Measurements from ENCODE around the gene GRB10.
"Not testable (repeated sequence)": the region's sequence is repeated elsewhere in the genome, so short reads cannot be mapped to it uniquely, and the experiment has no call there.

GRB10 gene

DNA sequence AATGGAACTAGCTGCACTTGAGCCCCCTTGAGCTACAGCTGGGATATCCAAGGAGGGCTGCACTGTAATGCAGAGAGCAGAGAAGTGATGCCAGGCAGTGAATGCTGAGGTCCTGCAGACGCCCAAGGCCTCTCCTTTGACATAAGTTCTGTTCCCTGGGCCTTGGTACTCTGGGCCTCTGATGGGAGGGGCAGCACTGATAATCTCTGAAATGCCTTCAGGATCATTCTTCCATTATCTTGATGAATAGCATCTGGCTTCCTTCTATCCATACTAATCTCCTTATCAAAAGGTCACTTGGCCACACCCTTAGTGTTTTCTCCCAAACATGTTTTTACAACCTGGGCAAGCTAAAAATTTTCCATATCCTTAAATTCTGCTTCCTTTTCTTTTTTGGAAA lies 6.9 kb downstream of the GRB10 start:
- no peak for DNase-seq

GRCh38 chr7:50775231-50775630 lies 7.5 kb downstream of the GRB10 start:
- DNase-seq: no peak

DNA sequence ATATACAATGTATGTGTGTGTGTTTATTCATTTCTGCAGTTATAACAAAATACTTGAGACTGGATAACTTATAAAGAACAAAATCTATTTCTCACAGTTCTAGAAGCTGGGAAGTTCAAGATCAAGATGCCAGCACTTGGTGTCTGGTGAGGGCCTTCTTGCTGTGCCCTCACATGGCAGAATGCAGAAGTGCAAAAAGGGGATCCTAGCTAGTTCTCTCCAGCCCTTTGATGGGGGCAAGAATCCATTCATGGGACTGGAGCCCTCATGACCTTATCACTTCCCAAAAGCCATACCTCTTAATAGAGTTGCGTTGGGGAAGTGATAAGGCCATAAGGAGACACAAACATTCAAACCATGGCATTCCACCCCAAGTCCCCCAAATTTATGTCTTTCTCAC lies 8.4 kb downstream of the GRB10 start:
- no peak for DNase-seq

- not testable (repeated sequence) for DNase-seq
Observed at GRCh38 chr7:50773071-50773470, 9.6 kb downstream of the GRB10 start.

GRCh38 chr7:50771120-50772002 lies 11.3 kb downstream of the GRB10 start:
- DNase-seq: no peak

DNA sequence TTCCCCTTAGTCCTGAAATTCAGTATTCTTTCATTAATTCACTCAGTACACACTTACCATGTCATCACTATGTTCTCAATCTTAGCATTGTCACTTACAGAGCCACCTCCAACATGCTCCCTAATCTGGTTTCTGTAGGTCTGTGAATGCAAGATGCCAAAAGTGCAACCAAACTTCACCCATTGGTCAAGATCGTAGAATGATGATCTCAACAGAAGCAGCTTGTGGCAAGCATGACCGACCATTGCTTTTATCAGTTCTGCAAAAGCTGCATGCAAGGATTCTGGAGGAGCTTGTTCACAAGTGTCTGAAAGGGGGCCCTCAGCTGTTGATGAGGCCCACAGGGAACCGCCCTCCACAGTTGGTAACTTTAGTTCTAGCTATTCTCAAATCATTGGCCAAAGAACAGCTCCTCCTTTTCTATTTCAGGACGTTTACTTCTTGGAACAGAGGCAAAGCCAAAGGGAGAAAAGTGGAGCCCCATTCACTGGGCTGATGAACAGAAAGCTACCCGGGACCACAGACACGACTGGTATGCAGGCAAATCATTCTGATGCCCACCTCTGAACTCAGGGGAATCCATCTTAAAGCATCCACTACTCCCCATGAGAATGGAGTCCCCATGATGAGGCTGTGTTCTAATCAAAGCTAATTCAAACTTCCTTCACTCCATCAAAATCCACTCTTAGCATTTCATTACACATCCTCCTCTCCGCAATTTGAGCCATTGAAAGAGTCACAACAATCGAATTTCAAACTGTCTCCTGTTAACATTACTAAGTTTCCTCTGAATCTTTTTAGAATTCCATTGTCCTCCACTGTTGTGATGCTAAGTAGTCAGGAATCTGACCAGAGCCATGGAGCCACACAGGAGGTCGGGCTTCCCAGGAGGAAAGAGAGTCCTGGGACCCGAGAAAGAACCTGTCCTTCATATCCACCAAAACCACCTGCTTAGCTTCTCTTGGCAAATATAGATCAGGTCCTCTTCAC lies 13.9 kb downstream of the GRB10 start:
- DNase-seq: no peak

DNA sequence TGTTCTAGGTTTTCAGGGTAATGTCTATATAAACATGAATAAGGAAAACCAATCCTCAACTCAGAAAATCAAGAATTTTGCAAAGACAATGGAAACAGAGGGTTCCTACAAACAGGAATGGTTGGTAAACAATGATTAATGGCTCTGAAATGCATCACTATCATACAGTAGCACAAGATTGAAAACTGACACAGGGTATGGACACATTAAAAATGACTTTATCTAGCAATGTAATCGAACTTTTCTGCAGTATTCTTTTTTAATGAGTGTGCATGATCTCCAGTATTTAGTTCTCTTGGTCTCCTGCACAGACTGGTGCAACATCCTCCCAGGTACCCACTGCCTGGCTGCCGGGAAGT lies 15.9 kb downstream of the GRB10 start:
- DNase-seq: no peak

DNA sequence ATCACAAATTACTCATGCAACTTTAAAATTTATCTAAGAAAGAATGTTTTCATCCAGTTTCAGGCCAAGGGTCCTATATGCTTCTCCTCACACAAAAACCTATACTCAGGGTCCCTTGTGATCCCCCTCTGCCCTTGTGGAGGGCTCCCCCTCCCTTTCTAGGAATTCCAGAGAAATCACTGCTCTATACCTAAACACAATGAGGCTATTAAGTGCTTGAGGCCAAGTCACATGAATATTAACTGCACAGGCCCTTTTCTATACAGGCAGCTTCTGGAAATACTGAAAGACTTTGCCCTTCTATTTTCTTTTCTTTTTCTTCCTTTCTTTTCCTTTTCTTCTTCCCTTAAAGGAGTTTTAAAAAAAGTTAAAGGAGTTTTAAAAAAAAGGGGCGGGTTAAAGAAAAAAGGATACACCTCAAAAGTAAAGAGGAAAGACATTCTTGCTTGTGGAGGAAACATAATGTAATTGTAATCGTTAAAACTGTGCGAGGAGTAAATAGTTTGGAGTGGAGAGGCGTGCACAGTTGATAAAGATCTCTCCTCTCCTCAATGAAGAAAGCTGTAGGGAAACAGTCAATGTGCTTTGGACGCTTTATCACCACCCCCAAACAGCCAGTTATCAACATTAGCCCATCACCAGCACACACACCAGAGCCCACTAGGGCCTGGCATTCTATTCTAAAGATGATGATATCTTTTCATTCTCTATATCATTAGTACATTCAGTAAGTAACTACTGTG lies 16.4 kb downstream of the GRB10 start:
- no peak for DNase-seq

- DNase-seq: no peak
Observed at GRCh38 chr7:50762337-50762736, 20.4 kb downstream of the GRB10 start.

DNA sequence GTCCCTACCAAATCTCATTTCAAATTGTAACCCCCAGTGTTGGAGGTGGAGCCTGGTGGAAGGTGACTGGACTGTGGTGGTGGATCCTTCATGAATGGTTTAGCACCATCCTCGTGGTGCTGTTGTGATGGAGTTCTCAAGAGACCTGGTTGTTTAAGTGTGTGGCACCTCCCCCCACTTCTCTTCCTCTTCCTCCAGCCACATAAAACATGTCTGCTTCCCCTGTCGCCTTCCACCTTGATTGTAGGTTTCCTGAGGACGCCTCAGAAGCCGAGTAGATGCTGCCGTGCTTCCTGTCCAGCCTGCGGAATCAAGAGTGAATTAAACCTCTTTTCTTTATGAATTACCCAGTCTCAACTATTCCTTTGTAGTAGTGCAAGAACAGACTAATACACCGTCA lies 21.0 kb downstream of the GRB10 start:
- DNase-seq: no peak

GRCh38 chr7:50757703-50758390 lies 24.8 kb downstream of the GRB10 start:
- DNase-seq: no peak

DNA sequence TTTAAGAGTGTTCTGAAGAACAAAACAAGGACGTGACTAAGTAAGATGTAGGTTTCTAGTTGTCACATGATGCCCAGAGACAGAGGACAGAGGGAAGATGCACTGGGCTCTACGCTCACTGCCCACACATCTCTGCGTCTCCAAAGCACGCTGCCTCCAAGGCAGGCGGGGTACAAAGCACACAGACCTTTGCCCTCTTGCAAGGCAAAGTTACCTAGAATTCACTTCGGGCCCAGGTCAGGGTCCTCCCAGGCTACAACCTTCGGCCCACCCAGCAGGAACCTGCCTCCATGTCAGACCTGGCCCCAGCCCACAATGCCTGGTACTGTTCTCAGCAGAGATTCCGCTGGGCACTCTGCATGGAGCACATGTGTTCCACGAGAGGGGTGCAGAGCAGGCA lies 26.5 kb downstream of the GRB10 start:
- no peak for DNase-seq

GRCh38 chr7:50754684-50755083 lies 28.0 kb downstream of the GRB10 start:
- DNase-seq: no peak

DNA sequence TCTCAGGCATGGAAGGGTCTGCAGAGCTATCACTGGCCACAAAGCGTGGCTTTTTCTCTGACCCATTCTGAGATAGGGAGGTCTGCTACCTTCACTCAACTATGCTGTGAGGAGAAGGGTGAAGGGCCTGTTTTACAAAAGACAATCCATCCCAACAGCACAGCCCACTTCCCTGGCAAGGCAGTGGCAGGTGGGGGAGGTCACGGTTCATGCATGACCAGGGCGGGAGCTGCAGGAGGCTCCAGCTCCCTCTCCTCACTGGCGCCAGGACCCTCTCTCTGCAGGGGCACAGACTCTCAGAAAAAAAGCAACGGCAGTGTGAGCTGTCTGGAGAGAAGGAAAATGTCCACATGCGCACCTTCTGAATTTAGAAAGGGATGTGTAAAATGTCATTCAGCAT lies 28.5 kb downstream of the GRB10 start:
- DNase-seq: no peak

- no peak for DNase-seq
Observed at GRCh38 chr7:50752422-50752821, 30.3 kb downstream of the GRB10 start.

DNA sequence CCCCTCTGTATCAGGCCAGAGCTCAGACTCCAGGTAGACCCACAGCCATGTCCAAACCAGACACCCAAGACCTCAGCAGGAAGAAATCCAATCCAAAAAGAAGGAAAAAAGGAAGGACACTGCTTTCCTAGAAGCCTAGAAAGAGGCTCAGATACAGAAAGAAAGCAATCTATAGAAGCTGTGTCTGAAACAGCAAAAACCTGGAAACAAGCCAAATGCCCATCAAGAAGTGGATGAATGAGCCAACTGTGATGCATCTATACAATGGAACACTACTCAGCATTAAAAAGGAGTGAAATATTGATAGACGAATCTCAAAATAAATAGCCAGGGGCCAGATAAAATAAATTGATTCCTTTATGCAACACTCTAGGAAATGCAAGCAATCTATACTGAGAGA lies 31.6 kb downstream of the GRB10 start:
- no peak for DNase-seq

GRCh38 chr7:50749896-50750295 lies 32.8 kb downstream of the GRB10 start:
- no peak for DNase-seq

- no peak for DNase-seq
Observed at GRCh38 chr7:50748472-50748871, 34.2 kb downstream of the GRB10 start.

- DNase-seq: no peak
Observed at GRCh38 chr7:50745835-50746234, 36.9 kb downstream of the GRB10 start.

DNA sequence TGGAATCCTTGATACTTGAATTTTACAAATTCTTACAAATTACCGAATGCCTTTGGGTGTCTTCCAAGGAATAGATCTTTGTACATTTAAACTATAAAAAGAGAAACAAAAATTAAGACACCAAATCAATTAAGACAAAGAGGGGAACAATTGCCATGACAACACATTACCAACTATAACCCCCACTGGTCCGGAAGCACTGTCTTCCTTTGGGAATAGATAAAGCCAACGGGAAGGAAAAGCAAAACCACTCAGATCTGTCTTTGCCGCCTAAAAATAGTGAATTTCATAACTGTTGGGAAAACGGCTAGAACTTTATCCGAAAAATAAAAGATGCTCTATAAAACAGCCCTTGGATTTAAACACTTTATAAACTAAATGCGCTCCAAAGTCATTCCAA lies 37.4 kb downstream of the GRB10 start:
- DNase-seq: no peak

GRCh38 chr7:50743893-50744292 lies 38.8 kb downstream of the GRB10 start:
- no peak for DNase-seq

GRCh38 chr7:50743016-50743415 lies 39.7 kb downstream of the GRB10 start:
- no peak for DNase-seq

DNA sequence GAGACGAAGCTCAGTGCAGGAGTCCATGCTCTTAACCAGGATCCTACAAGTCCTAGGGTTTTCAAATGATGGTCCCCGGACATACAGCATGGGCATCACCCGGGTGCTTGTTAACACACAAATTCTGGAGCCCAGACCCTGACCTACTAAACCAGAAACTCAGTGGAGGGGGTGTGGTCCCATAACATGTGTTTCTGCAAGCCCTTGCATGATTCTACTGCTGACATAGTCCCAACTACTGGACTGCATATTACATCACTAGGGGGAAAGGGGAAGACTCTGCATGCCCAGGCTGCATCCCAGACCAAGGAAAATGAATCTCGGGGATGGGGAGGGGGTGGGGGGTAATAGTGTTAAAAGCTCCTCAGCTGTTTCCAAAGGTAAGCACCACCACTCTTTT lies 40.3 kb downstream of the GRB10 start:
- DNase-seq: no peak
